OCI-LY7 (cell line): ENCODE data around the gene COLQ. TPM values are rescaled to one million over a fixed set of nuclear protein-coding genes. Genes with fewer than 3 reads are reported as not detected.

Source experiments
- BruUV-seq: library from RNA; stranded (reverse); fragments of 400-500 nt; replicated peaks from 2 replicates; lab custom pipeline; 2021; lab: Mats Ljungman, UMichigan
- CTCF ChIA-PET: fragments of 300-600 bp; sonication (Branson Sonifier 250); formaldehyde crosslinking; loops from one replicate; lab custom pipeline; 2022; ENCODE audit warnings: antibody characterized with exemption; ENCODE audit not compliant: unreplicated experiment; lab: Charles Lee
- POLR2A ChIA-PET: fragments of 300-600 bp; sonication (Branson Sonifier 250); formaldehyde crosslinking; loops from one replicate; lab custom pipeline; 2022; ENCODE audit warnings: antibody characterized with exemption; lab: Charles Lee
- DNase-seq: peaks from one replicate; pipeline ENCODE4 v3.0.0-alpha.2; 2015; ENCODE audit warnings: low spot score
- H2AFZ ChIP-seq: fragments of 200-600 bp; sonication (generic), shearing (Covaris generic); 2 replicates; pipeline ENCODE4 v1.6.1; 2014; ENCODE audit warnings: mild to moderate bottlenecking, antibody characterized with exemption, low read length, moderate library complexity
- H3K27ac ChIP-seq: fragments of 200-600 bp; sonication (generic); 2 replicates; pipeline ENCODE4 v1.5.1; 2014; ENCODE audit warnings: mixed run types, low read depth, mild to moderate bottlenecking, moderate library complexity, low read length, inconsistent platforms; ENCODE audit not compliant: poor library complexity, severe bottlenecking
- H3K36me3 ChIP-seq: fragments of 200-600 bp; sonication (generic); 2 replicates; pipeline ENCODE4 v1.6.1; 2014; ENCODE audit warnings: mild to moderate bottlenecking, antibody characterized with exemption, low read length, moderate library complexity, mixed read lengths; ENCODE audit not compliant: insufficient read depth
- H3K4me1 ChIP-seq: fragments of 200-600 bp; sonication (generic); 2 replicates; pipeline ENCODE4 v1.5.1; 2014; ENCODE audit warnings: mild to moderate bottlenecking, low read length; ENCODE audit not compliant: insufficient read depth, poor library complexity, severe bottlenecking
- H3K4me2 ChIP-seq: fragments of 200-600 bp; sonication (generic); 2 replicates; pipeline ENCODE4 v1.6.1; 2014; ENCODE audit warnings: mild to moderate bottlenecking, low read length
- H3K4me3 ChIP-seq: fragments of 200-600 bp; sonication (generic); 2 replicates; pipeline ENCODE4 v1.5.1; 2014; ENCODE audit warnings: mild to moderate bottlenecking, low read depth, low read length; ENCODE audit not compliant: poor library complexity, severe bottlenecking
- H3K79me2 ChIP-seq: fragments of 200-600 bp; sonication (generic); 2 replicates; pipeline ENCODE4 v1.6.1; 2016; ENCODE audit warnings: low read depth, mild to moderate bottlenecking, low read length, moderate library complexity, mixed read lengths; ENCODE audit not compliant: insufficient read depth
- H3K9me2 ChIP-seq: fragments of 200-600 bp; sonication (generic); 2 replicates; pipeline ENCODE4 v1.6.1; 2016; ENCODE audit warnings: mild to moderate bottlenecking, low read length, mixed read lengths; ENCODE audit not compliant: insufficient read depth
- H3K9me3 ChIP-seq: fragments of 200-600 bp; sonication (generic); 2 replicates; pipeline ENCODE4 v1.6.1; 2014; ENCODE audit warnings: mild to moderate bottlenecking, mixed run types, low read length, mixed read lengths
- H4K20me1 ChIP-seq: fragments of 200-600 bp; sonication (generic); 2 replicates; pipeline ENCODE4 v1.6.1; 2014; ENCODE audit warnings: mild to moderate bottlenecking, antibody characterized with exemption, low read length, moderate library complexity, mixed read lengths; ENCODE audit not compliant: insufficient read depth
- EZH2phosphoT487 ChIP-seq: fragments of 200-600 bp; sonication (generic); IDR thresholded peaks from 2 replicates; pipeline ENCODE4 v1.6.1; 2018; ENCODE audit warnings: low read depth, borderline replicate concordance, mild to moderate bottlenecking, mixed run types, antibody characterized with exemption, low read length, moderate library complexity, mixed read lengths
- intact Hi-C: fragments of 100-400 bp; cut with micrococcal nuclease; formaldehyde crosslinking; loops from one replicate; pipeline ENCODE4 v1.10.0; 2022; ENCODE audit not compliant: unreplicated experiment
- total RNA-seq, 2 experiments: library from RNA; depleted of rRNA in 1 of 2; stranded (reverse); fragments of >200 nt in 1 of 2; shearing (Covaris generic) in 1 of 2; gene quantifications; 2 replicates each; pipeline ENCODE4 v1.2.3, GENCODE V29; 2014 to 2022
- TF ChIP-seq, protein P1 (sequence below): fragments of 200-600 bp; sonication (generic); conservative IDR thresholded peaks from 2 replicates; pipeline ENCODE4 v1.5.1; 2014; ENCODE audit warnings: mild to moderate bottlenecking, antibody characterized with exemption, low read length, moderate library complexity, mixed read lengths

The COLQ gene
- total RNA-seq, 2 experiments from 2014 or later = 0.42 to 1.4 TPM

DNA sequence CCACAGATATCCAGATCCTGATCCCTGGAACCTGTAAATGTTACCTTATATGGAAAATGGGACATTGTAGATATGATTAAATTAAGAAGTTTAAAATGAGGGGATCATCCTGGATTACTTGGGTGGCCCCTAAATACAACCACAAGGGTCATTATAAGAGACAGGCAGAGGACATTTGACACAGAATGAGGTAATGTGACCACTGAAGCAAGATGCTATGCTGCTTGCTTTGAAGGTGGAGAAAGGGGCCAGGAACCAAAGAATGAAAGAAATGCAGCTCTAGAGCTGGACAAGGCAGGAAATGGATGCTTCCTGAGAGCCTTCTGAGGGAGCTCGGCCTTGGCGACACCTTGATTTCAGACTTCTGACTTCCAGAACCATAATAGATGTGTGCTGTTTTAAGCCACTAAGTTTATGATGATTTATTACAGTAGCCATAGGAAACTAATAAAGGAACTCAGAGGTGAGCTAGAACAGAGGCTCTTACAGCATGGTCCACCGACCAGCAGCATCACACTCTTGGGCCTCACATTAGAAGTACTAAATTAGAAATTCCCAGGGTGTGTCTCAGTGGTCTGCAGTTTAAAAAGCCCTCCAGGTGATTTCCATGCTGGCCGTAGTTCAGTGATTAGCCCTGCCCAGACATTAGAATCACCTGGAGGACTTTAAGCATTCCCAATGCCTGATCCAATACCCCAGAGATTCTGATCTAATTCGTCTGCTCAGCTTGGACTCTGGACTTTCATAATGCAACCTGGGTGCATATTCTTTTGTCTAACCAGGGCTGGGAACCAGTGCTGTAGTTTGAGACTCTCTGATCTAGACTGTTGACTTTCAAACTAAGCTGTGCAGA is 7.5 kb downstream of the COLQ start:
- no peak overlapping the region for H2AFZ ChIP-seq
- no peak for DNase-seq
- POLR2A ChIA-PET = interaction anchor here (0.5 to 0.8 kb wide), 2 partner anchors 46 to 48 kb away, joined by 3 read pairs; no protein-coding TSS in a partner anchor
- intact Hi-C loops = no loop called here
- no peaks in the 10 kb centered on the region for H3K36me3 ChIP-seq
- H3K79me2 ChIP-seq = no peaks in the 10 kb centered on the region
- CTCF ChIA-PET = no interaction called here
- H3K4me3 ChIP-seq = no peak overlapping the region
- TF ChIP-seq, protein P1, sequence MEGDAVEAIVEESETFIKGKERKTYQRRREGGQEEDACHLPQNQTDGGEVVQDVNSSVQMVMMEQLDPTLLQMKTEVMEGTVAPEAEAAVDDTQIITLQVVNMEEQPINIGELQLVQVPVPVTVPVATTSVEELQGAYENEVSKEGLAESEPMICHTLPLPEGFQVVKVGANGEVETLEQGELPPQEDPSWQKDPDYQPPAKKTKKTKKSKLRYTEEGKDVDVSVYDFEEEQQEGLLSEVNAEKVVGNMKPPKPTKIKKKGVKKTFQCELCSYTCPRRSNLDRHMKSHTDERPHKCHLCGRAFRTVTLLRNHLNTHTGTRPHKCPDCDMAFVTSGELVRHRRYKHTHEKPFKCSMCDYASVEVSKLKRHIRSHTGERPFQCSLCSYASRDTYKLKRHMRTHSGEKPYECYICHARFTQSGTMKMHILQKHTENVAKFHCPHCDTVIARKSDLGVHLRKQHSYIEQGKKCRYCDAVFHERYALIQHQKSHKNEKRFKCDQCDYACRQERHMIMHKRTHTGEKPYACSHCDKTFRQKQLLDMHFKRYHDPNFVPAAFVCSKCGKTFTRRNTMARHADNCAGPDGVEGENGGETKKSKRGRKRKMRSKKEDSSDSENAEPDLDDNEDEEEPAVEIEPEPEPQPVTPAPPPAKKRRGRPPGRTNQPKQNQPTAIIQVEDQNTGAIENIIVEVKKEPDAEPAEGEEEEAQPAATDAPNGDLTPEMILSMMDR = no peak
- no peak for TF ChIP-seq EZH2phosphoT487
- H3K9me3 ChIP-seq = no peaks in the 10 kb centered on the region
- no peak overlapping the region for H3K27ac ChIP-seq
- BruUV-seq = no TSS peak
- H3K4me2 ChIP-seq = no peak overlapping the region
- H4K20me1 ChIP-seq = no peaks in the 10 kb centered on the region
- H3K4me1 ChIP-seq = peaks cover 9% of the 10 kb centered on the region
- no peaks in the 10 kb centered on the region for H3K9me2 ChIP-seq

DNA sequence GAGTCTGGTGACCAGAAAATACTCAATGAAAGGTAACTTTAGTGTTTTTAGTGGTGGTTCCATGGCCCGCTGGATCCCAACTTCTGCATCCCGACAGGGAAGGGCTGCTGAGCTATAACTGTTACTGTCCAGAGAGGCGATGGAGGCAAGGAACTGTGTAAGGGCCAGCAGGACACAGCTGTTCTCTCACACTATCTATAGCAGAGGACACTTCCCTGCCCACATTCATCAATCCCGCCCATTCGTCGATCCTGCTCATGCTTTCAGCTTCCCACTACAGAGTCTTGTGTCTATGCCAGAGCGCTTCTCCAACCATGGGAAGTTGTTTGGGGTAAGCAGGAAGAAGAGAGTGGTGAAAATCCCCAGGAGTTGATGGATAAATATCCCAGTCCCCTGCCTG is 8.4 kb downstream of the COLQ start:
- no peaks in the 10 kb centered on the region for H4K20me1 ChIP-seq
- no peaks in the 10 kb centered on the region for H3K79me2 ChIP-seq
- intact Hi-C loops = no loop called here
- H3K4me1 ChIP-seq = peaks cover 9% of the 10 kb centered on the region
- BruUV-seq = no TSS peak
- ChIA-PET CTCF (no interaction called here), POLR2A (no interaction called here)
- H3K27ac ChIP-seq = no peak overlapping the region
- no peaks in the 10 kb centered on the region for H3K9me3 ChIP-seq
- H3K36me3 ChIP-seq = no peaks in the 10 kb centered on the region
- no peak overlapping the region for H3K4me3 ChIP-seq
- no peak for DNase-seq
- H3K4me2 ChIP-seq = no peak overlapping the region
- H2AFZ ChIP-seq = no peak overlapping the region
- no peaks in the 10 kb centered on the region for H3K9me2 ChIP-seq
- TF ChIP-seq, protein P1 = no peak
- no peak for TF ChIP-seq EZH2phosphoT487

DNA sequence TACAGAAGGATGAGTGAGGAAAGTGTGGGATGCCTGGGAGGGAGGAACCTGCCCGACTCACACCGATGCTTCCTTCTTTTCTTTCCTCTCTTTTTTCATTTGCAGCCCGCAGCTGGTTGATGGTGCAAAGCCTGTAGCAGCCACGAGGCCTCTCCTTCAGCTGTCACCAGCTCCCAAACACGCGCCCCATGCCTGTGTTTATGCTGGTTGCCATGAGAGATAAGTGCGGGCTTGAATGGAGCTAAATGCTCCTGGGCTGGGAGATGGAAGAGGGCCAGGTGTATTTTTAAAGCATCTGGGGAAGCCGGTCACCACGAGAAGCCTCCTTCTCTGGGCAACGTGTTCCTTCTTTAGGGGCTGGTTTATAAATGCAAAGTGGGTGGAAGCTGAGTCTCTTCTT is 9.3 kb downstream of the COLQ start:
- ChIA-PET POLR2A (no interaction called here), CTCF (no interaction called here)
- Histone ChIP-seq H3K9me2 (no peaks in the 10 kb centered on the region), H3K4me2 (no peak overlapping the region), H3K4me1 (peaks cover 5% of the 10 kb centered on the region), H2AFZ (no peak overlapping the region), H3K4me3 (no peak overlapping the region), H3K27ac (no peak overlapping the region), H3K9me3 (no peaks in the 10 kb centered on the region), H3K36me3 (no peaks in the 10 kb centered on the region), H4K20me1 (no peaks in the 10 kb centered on the region), H3K79me2 (no peaks in the 10 kb centered on the region)
- no peak for TF ChIP-seq EZH2phosphoT487
- TF ChIP-seq, protein P1 = no peak
- BruUV-seq = no TSS peak
- DNase-seq = no peak
- intact Hi-C loops = no loop called here
